ENCODE data around the gene NEK5. TPM values are rescaled to one million over a fixed set of nuclear protein-coding genes. Genes with fewer than 3 reads are reported as not detected.

The NEK5 gene
- total RNA-seq, 1 donor from 2014 or later: 0.05 TPM

DNA sequence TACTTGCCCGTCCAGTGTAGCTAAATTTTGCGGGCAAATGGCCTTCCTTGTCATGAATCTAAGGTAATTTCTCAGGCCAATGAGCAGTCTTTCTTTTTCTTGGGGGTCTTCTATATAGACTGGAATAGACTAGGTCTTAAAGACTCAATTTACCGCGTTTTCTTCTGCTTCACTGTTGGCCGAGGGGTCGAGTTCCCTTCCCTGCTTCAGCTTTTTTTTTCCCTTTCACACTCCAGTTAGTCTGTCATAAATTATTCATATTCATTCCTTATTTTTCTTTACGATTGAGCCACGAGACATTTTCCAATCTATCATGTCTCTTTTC is 116.4 kb downstream of the NEK5 start:
- intact Hi-C loops (cut with micrococcal nuclease): loop anchor here (1.0 to 10.0 kb wide), 10 partner anchors 116 to 1930 kb away; partner anchors contain the start of genes CKAP2, DHRS12, NEK3 and SUGT1

- intact Hi-C loops (cut with micrococcal nuclease): loop anchor here (1.0 to 10.0 kb wide), 10 partner anchors 115 to 1930 kb away; partner anchors contain the start of genes CKAP2, DHRS12, NEK3 and SUGT1
Observed at GRCh38 chr13:52011632-52012511, 117.0 kb downstream of the NEK5 start, which contains the start of gene ALG11. ALG11 (plus strand) TSS chr13:52012398; CDS start chr13:52012419, 21 bp downstream.

DNA sequence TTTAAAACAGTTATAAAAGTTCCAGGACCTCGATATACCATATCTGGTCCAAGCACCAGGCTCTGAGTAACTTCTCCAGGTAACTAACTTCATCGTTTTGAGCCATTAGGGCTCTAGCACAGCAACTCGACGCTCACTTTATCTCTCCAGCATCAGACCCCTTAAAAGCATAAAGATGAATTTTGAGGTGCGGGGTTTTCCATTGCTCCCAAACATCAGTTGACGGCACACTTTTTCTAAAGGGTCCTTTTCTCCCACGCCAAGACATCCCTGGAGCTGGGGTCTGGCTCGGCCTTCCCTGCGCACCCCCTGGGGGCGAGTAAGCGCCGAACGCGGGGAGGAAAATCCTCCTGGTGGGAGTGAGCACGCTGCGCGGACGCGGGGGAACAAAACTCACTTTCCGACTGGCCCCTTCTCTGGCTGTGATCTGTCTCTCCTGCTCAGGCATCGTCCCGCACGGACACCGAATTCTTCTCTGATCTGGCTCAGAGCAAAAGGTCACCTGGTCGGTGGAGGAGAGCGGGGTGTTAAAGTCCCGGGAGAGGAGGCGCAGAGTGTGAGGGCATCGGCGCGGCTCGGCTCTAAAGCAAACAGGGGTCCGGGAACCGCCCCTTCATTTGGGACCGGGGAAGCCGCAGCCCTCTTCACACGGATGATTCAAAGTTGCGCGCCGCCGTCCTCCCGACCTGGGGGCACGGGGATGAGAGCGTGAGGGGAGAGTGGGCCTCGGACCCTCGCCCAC is 117.8 kb downstream of the NEK5 start, which contains the start of gene ATP7B:
ATP7B (minus strand) TSS at position 561 of the 742 bp plus-strand sequence; CDS start at position 448, 113 bp downstream.
- intact Hi-C loops (cut with micrococcal nuclease): loop anchor here (5.0 to 10.0 kb wide), 3 partner anchors 396 to 1929 kb away; partner anchors contain the start of gene SUGT1

DNA sequence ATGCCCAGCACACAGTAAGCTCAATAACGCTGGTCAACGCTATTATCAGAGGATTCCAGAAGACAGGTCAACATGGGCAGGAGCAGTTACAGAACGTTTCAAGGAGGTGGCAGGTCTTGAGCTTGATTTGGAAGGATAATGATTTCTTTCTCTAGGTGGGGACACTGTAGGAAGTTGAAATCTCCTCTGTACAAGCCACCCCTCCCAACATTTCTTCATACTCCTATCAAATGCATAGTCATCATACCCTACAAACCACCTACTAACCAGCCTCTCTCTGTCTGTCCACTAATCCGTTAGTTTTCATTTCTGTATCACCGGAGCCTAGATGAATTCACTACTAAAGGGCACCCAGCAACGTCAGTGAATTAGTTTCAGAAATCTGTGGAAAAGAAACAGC is 118.9 kb downstream of the NEK5 start:
- intact Hi-C loops (cut with micrococcal nuclease): loop anchor here (5.0 to 10.0 kb wide), 3 partner anchors 395 to 1928 kb away; partner anchors contain the start of gene SUGT1

- intact Hi-C loops (cut with micrococcal nuclease): no loop called here
Observed at GRCh38 chr13:52006523-52007245, 122.2 kb downstream of the NEK5 start.

- intact Hi-C loops (cut with micrococcal nuclease): no loop called here
Observed at GRCh38 chr13:52005841-52006522, 122.9 kb downstream of the NEK5 start.

DNA sequence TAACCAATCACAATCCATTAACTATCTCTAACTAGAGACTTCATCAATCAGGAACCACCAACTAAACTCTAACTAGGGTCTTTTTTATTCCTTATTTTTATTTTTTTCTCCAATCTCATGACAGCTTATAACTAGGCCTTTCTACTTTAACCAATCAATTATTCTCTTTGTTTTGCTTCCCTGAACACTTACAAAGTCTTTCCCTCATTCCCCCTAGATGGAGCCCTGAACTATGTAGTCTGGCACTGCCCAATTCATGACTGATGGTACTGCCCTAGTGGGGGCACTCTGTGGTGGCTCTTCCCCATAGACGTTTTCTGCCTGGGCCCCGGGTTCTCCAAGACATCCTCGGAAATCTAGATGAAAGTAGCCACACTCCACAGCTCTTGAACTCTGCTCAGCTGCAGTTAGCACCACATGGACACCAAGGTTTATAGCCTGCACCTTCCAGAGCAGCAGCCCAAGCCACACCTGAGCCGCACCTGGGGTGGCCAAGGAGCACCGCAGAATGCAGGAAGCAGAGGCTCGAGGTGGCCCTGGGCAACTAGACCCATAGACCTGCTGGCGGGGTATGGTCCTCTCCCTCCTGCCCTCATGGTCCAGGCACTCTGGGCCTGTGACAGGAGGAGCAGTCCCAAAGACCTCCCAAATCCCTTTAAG is 124.2 kb downstream of the NEK5 start:
- intact Hi-C loops (cut with micrococcal nuclease): no loop called here

DNA sequence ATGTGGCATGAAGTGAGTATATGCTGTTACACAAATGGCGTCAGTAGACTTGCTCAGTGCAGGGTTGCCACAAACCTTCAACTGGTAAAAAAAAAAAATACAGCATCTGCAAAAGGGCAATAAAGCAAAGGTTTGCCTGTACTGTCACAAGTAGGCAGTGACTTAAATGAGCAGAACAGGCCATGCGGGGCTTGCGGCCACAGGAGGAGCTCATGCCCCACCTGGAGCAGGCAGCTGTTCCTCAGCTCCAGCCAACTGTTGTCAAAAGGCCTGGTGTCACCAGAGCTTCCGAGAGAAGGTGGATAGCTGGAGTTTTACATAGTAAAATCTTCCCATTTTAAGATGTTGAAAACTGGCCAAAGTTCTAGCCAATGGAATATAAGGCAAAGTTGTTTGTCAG is 125.3 kb downstream of the NEK5 start:
- intact Hi-C loops (cut with micrococcal nuclease): no loop called here

DNA sequence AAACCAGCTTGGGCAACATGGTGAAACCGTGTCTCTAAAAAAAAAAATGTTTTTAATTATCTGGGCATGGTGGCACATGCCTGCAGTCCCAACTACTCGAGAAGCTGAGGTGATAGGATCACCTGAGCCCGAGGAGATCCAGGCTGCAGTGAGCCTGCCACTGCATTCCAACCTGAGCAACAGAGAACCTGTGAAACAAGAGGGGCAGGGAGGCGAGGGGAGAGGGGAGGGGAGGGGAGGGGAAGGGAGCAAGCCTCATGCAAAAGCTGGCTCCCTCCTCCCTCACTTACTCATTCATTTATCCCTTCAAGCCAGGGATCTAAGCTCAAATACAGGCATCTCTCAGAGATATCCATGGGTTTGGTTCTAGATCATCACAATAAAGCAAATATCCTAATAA is 126.5 kb downstream of the NEK5 start:
- intact Hi-C loops (cut with micrococcal nuclease): no loop called here

DNA sequence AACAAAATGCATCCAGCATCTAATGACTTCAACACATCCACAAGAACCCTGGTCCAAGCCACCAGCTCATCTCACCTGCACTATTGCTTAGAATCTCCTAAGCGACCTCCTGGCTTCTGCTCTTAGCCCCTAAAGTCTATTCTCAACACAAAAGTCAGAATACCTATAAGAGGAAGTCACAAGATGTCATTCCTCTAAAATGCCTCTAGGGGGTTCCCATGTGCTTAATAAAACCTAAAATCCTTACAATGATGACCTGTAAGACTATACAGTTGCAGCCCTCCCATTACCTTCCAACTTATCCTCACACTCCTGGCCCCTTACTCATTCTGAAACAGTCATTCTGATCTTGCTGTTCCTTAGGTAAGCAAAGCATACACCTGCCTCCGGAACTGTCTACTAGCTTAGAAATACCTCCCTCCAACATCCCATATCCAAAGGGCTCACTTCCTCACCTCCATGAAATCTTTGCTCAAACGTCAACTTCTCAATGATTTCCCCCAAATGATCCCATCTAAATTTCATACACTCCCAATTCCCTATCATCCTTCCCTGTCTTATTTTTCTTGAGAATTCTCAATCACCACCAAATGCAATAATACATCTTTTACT is 127.6 kb downstream of the NEK5 start:
- intact Hi-C loops (cut with micrococcal nuclease): loop anchor here (1.0 kb wide), 1 partner anchor 126 kb away; no protein-coding TSS in a partner anchor

- intact Hi-C loops (cut with micrococcal nuclease): no loop called here
Observed at GRCh38 chr13:51999921-52000320, 129.0 kb downstream of the NEK5 start.

- intact Hi-C loops (cut with micrococcal nuclease): no loop called here
Observed at GRCh38 chr13:51999510-51999911, 129.4 kb downstream of the NEK5 start.

DNA sequence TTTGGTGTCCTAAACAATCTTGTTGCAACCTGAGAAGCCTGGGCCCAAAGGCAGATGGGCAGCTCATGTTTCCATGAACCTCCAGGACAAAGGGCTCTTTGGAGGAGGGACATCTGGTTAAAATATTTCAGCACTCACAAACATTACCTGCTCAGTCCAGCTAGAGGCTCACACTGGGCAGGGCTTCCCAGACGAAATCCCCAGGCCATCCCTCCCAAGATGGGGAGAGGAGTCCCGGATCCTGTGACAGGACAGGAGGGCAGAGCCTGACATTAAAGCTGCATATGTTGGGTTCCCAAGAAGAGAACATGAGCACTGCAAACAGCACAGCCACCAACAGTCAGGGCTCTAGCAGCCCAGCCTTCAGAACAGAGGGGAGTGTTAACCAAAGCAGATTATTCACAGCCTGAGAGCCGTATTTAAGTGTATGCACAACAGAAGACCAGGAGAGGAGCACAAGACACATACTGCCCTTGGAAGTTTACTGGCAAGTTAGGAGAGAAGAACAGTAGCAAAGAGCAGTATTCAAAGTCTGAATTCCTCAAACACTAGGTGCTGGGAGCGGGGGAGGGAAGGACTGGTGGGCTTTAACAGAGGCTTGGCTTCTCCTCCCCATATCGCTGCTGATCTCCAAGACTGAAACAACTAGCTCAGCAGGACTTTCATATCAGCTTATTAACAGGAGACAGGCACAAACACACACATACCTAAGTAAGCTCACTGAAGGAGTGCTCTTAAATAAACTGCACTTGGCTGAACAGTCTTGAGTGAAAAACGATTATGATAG is 130.0 kb downstream of the NEK5 start:
- intact Hi-C loops (cut with micrococcal nuclease): no loop called here

- intact Hi-C loops (cut with micrococcal nuclease): no loop called here
Observed at GRCh38 chr13:51997641-51998330, 131.1 kb downstream of the NEK5 start.

GRCh38 chr13:51997186-51997585 is 131.7 kb downstream of the NEK5 start:
- intact Hi-C loops (cut with micrococcal nuclease): no loop called here

- intact Hi-C loops (cut with micrococcal nuclease): no loop called here
Observed at GRCh38 chr13:51996641-51997040, 132.2 kb downstream of the NEK5 start.

GRCh38 chr13:51995677-51996551 is 133.0 kb downstream of the NEK5 start:
- intact Hi-C loops (cut with micrococcal nuclease): no loop called here

Data from T-helper 2 cell treated with Interferon-gamma antibody and Interleukin-4, amounts not matched to agents 100 ng/mL and 5 ng/mL, for 36 hours (primary cell).